Activated CD4-positive, alpha-beta T cell treated with anti-CD3 and anti-CD28 coated beads, Interleukin-2, Interleukin-4, amounts not matched to agents 100 ng/mL and 50 ng/mL, durations not matched to agents 16 hours and 8 hours (primary cell): ENCODE measurements around the gene DDX10.
"Not testable (repeated sequence)": the region's sequence is repeated elsewhere in the genome, so short reads cannot be mapped to it uniquely, and the experiment has no call there.

Source experiments
- DNase-seq: peaks from one replicate; pipeline ENCODE4 v3.0.0-alpha.2; 2020; ENCODE audit warnings: low spot score

DDX10 gene

GRCh38 chr11:108664730-108665525 is at the start of gene DDX10:
DDX10 (plus strand) TSS chr11:108665069; CDS start chr11:108665154, 85 bp downstream.
- DNase-seq, result peak; percentile 99

GRCh38 chr11:108616549-108616948 is 48.3 kb upstream of the DDX10 start:
- DNase-seq, result no peak

GRCh38 chr11:108617055-108617454 is 47.8 kb upstream of the DDX10 start:
- DNase-seq, result no peak

GRCh38 chr11:108618529-108618928 is 46.3 kb upstream of the DDX10 start:
- DNase-seq, result no peak

GRCh38 chr11:108620958-108621772 is 43.7 kb upstream of the DDX10 start:
- DNase-seq, result peak; percentile 53

- no peak for DNase-seq
These were observed 42.5 kb upstream of the DDX10 start for GRCh38 chr11:108622341-108622740.

GRCh38 chr11:108624196-108624925 is 40.5 kb upstream of the DDX10 start:
- DNase-seq, result no peak

- DNase-seq, result no peak
These were observed 36.5 kb upstream of the DDX10 start for GRCh38 chr11:108628326-108628725.

- no peak for DNase-seq
These were observed 36.1 kb upstream of the DDX10 start for GRCh38 chr11:108628812-108629211.

- no peak for DNase-seq
These were observed 35.6 kb upstream of the DDX10 start for GRCh38 chr11:108629274-108629673.

- no peak for DNase-seq
These were observed 32.7 kb upstream of the DDX10 start for GRCh38 chr11:108632041-108632704.

- DNase-seq, result no peak
These were observed 29.8 kb upstream of the DDX10 start for GRCh38 chr11:108635106-108635505.

GRCh38 chr11:108636222-108636621 is 28.6 kb upstream of the DDX10 start:
- no peak for DNase-seq

- no peak for DNase-seq
These were observed 25.7 kb upstream of the DDX10 start for GRCh38 chr11:108639146-108639545.

- DNase-seq, result not testable (repeated sequence)
These were observed 23.1 kb upstream of the DDX10 start for GRCh38 chr11:108641752-108642151.

GRCh38 chr11:108643974-108644373 is 20.9 kb upstream of the DDX10 start:
- DNase-seq, result no peak

GRCh38 chr11:108645970-108646369 is 18.9 kb upstream of the DDX10 start:
- DNase-seq, result no peak

GRCh38 chr11:108647387-108647700 is 17.5 kb upstream of the DDX10 start:
- no peak for DNase-seq

GRCh38 chr11:108647701-108648527 is 17.0 kb upstream of the DDX10 start:
- peak; percentile 66 for DNase-seq

GRCh38 chr11:108648528-108648885 is 16.4 kb upstream of the DDX10 start:
- DNase-seq, result no peak

GRCh38 chr11:108654100-108654499 is 10.8 kb upstream of the DDX10 start:
- not testable (repeated sequence) for DNase-seq
